ENCODE data around the gene TJP2.
A peak's percentile ranks its signal among the peaks of the same experiment; 100 is the strongest.

Gene TJP2

GRCh38 chr9:69175486-69175885 lies 1.4 kb downstream of the TJP2 start:
- CTCF ChIA-PET, result interaction anchor here (0.6 to 1.6 kb wide), 4 partner anchors 17 to 122 kb away, joined by 3 to 5 read pairs (median 3); no protein-coding TSS in a partner anchor
- peak overlapping the region; percentile 91 for H3K27ac ChIP-seq
- TF ChIP-seq CTCF (conservative IDR thresholded peaks at IDR 0.05; ENCODE audit: low read depth), result no peak
- POLR2A ChIA-PET (ENCODE audit: low non-redundant PET), result no interaction called here
- no peak for DNase-seq (ENCODE audit: low spot score)

- CTCF ChIA-PET, result interaction anchor here (0.6 to 1.3 kb wide), 2 partner anchors 16 to 47 kb away, joined by 3 to 4 read pairs; no protein-coding TSS in a partner anchor
- no peak for DNase-seq (ENCODE audit: low spot score)
- TF ChIP-seq CTCF (conservative IDR thresholded peaks at IDR 0.05; ENCODE audit: low read depth), result no peak
- POLR2A ChIA-PET (ENCODE audit: low non-redundant PET), result interaction anchor here (1.1 kb wide), 1 partner anchor 26 kb away, joined by 3 read pairs; no protein-coding TSS in a partner anchor
- H3K27ac ChIP-seq, result no peak overlapping the region
Observed at GRCh38 chr9:69176471-69177171, 2.5 kb downstream of the TJP2 start.

- ChIA-PET CTCF (interaction anchor here (0.8 to 1.4 kb wide), 4 partner anchors 14 to 93 kb away, joined by 3 to 5 read pairs (median 4); no protein-coding TSS in a partner anchor), POLR2A (ENCODE audit: low non-redundant PET) (interaction anchor here (0.6 kb wide), 1 partner anchor 56 kb away, joined by 3 read pairs; no protein-coding TSS in a partner anchor)
- no peak for TF ChIP-seq CTCF (conservative IDR thresholded peaks at IDR 0.05; ENCODE audit: low read depth)
- H3K27ac ChIP-seq, result no peak overlapping the region
- DNase-seq (ENCODE audit: low spot score), result peak; percentile 46
Observed at GRCh38 chr9:69178583-69179011, 4.5 kb downstream of the TJP2 start.

- DNase-seq (ENCODE audit: low spot score), result no peak
- H3K27ac ChIP-seq, result peak overlapping the region; percentile 55
- TF ChIP-seq CTCF (conservative IDR thresholded peaks at IDR 0.05; ENCODE audit: low read depth), result no peak
- CTCF ChIA-PET, result interaction anchor here (0.8 to 1.4 kb wide), 4 partner anchors 14 to 93 kb away, joined by 3 to 5 read pairs (median 4); no protein-coding TSS in a partner anchor
- POLR2A ChIA-PET (ENCODE audit: low non-redundant PET), result interaction anchor here (0.6 kb wide), 1 partner anchor 57 kb away, joined by 3 read pairs; no protein-coding TSS in a partner anchor
Observed at GRCh38 chr9:69179037-69179436, 5.0 kb downstream of the TJP2 start.

GRCh38 chr9:69180200-69180599 lies 6.1 kb downstream of the TJP2 start:
- H3K27ac ChIP-seq, result no peak overlapping the region
- TF ChIP-seq CTCF (conservative IDR thresholded peaks at IDR 0.05; ENCODE audit: low read depth), result no peak
- ChIA-PET POLR2A (ENCODE audit: low non-redundant PET) (interaction anchor here (1.1 kb wide), 1 partner anchor 59 kb away, joined by 4 read pairs; no protein-coding TSS in a partner anchor), CTCF (interaction anchor here (0.6 to 1.5 kb wide), 2 partner anchors 13 to 68 kb away, joined by 3 to 7 read pairs; no protein-coding TSS in a partner anchor)
- no peak for DNase-seq (ENCODE audit: low spot score)

DNA sequence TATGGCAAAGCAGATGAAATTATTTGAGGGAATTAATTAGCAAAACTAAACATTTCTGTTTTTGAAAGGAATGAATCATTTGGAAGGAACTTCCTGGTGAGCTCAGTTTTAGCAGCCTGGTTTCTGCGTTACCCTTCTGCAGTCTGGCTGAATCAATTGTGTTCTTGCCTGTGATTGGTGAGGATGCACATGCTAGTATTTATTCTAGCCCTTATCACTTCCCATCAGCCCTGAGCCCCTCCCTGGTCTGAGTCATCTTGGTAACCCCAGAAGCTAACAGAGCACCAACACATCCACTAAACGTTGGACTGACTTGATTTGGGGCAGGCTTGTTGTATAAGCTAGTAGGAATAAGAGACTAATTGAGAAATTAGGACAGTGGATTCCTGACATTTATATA lies 6.6 kb downstream of the TJP2 start:
- H3K27ac ChIP-seq, result peak overlapping the region; percentile 73
- CTCF ChIA-PET, result interaction anchor here (0.6 to 1.5 kb wide), 2 partner anchors 12 to 69 kb away, joined by 3 to 7 read pairs; no protein-coding TSS in a partner anchor
- no peak for TF ChIP-seq CTCF (conservative IDR thresholded peaks at IDR 0.05; ENCODE audit: low read depth)
- POLR2A ChIA-PET (ENCODE audit: low non-redundant PET), result interaction anchor here (1.1 kb wide), 1 partner anchor 60 kb away, joined by 4 read pairs; no protein-coding TSS in a partner anchor
- peak; percentile 97 for DNase-seq (ENCODE audit: low spot score)
